ENCODE measurements around the gene ST3GAL4. TPM values are rescaled to one million over a fixed set of nuclear protein-coding genes. Genes with fewer than 3 reads are reported as not detected.
A peak's percentile ranks its signal among the peaks of the same experiment; 100 is the strongest.
"Not testable (repeated sequence)": the region's sequence is repeated elsewhere in the genome, so short reads cannot be mapped to it uniquely, and the experiment has no call there.

Gene ST3GAL4
- total and polyA plus RNA-seq, 4 donors: 25.4 to 36.3 (median 28.2) TPM

DNA sequence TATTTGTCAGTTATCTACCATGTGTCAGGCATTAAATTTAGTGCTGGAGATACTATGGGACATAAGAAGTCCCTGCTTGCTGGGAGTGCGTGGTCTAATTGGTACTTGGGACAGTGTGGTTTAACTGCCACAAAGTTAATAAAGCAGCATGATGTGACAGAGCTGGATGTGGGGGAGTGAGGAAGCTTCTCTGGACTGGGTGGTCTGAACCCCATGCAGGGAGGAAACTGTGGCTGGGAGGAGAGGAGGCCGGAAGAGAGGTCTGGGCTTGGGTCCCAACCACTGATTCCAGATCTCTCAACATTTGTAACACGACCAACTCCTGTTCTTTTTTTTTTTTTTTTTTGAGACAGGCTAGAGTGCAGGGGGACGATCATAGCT lies 37.1 kb downstream of the ST3GAL4 start:
- H3K27ac ChIP-seq (ENCODE audit: low read depth in 1 of 2, low read length in 2 of 2): no peak overlapping the region
- no peak for ATAC-seq (ENCODE audit: low FRiP score)

GRCh38 chr11:126393143-126393542 lies 37.7 kb downstream of the ST3GAL4 start:
- H3K36me3 ChIP-seq (ENCODE audit: control insufficient read depth in 1 of 2, insufficient read depth in 2 of 2, low read length in 1 of 2): no peaks in the 10 kb centered on the region
- DNase-seq: peak in 1 of 2 donors; percentile 42
- no peak overlapping the region for H3K27ac ChIP-seq (ENCODE audit: low read depth in 1 of 2, low read length in 2 of 2)
- no peaks in the 10 kb centered on the region for H3K27me3 ChIP-seq (ENCODE audit: control insufficient read depth in 1 of 2, insufficient read depth in 2 of 2, low read length in 1 of 2)
- WGBS, 2 donors: 89 to 94% methylated on average over 5 of the region's 5 CpGs
- intact Hi-C loops (cut with DNase I): no loop called here
- no peak for ATAC-seq (ENCODE audit: low FRiP score)
- no peak overlapping the region for H3K4me3 ChIP-seq (ENCODE audit: low read length in 2 of 2)
- no peaks in the 10 kb centered on the region for H3K4me1 ChIP-seq (ENCODE audit: control insufficient read depth in 1 of 2, insufficient read depth in 2 of 2, low read length in 2 of 2)
- H3K9me3 ChIP-seq (ENCODE audit: control insufficient read depth, low read length): no peaks in the 10 kb centered on the region

More for the DNA sequence above, 37.1 kb downstream of the ST3GAL4 start:
- WGBS, 2 donors: 14 to 28% methylated on average over 4 of the region's 4 CpGs
- intact Hi-C loops (cut with DNase I): no loop called here
- H3K27me3 ChIP-seq (ENCODE audit: control insufficient read depth in 1 of 2, insufficient read depth in 2 of 2, low read length in 1 of 2): no peaks in the 10 kb centered on the region
- H3K4me1 ChIP-seq (ENCODE audit: control insufficient read depth in 1 of 2, insufficient read depth in 2 of 2, low read length in 2 of 2): no peaks in the 10 kb centered on the region
- peak in 1 of 2 donors; percentile 42 for DNase-seq
- H3K36me3 ChIP-seq (ENCODE audit: control insufficient read depth in 1 of 2, insufficient read depth in 2 of 2, low read length in 1 of 2): no peaks in the 10 kb centered on the region
- no peaks in the 10 kb centered on the region for H3K9me3 ChIP-seq (ENCODE audit: control insufficient read depth, low read length)
- H3K4me3 ChIP-seq (ENCODE audit: low read length in 2 of 2): no peak overlapping the region

DNA sequence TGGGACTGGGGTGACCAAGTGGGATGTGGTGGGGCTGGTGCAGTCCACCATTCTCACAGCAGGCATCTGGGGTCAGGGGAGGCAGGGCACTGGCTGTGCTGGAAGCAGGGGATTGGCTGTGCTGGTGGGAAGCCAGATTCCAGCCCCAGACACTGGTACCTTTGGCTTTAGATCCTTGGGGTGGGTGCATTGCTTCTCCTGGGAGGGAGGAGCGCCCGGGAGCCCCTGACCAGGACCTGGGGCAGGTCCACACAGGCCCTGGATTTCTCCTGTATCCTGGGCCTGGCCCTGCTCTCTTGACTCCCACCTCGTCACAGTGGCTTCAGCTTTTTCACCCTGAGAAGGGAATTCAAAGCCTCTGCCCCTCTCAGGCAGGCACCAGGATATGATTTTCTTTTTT lies 38.5 kb downstream of the ST3GAL4 start:
- ATAC-seq (ENCODE audit: low FRiP score) (no peak), DNase-seq (peak in 1 of 2 donors; percentile 24)
- no peaks in the 10 kb centered on the region for H3K4me1 ChIP-seq (ENCODE audit: control insufficient read depth in 1 of 2, insufficient read depth in 2 of 2, low read length in 2 of 2)
- intact Hi-C loops (cut with DNase I): no loop called here
- no peak overlapping the region for H3K4me3 ChIP-seq (ENCODE audit: low read length in 2 of 2)
- H3K36me3 ChIP-seq (ENCODE audit: control insufficient read depth in 1 of 2, insufficient read depth in 2 of 2, low read length in 1 of 2): no peaks in the 10 kb centered on the region
- no peaks in the 10 kb centered on the region for H3K9me3 ChIP-seq (ENCODE audit: control insufficient read depth, low read length)
- WGBS, 2 donors: 87 to 95% methylated on average over 3 of the region's 3 CpGs
- H3K27me3 ChIP-seq (ENCODE audit: control insufficient read depth in 1 of 2, insufficient read depth in 2 of 2, low read length in 1 of 2): no peaks in the 10 kb centered on the region
- H3K27ac ChIP-seq (ENCODE audit: low read depth in 1 of 2, low read length in 2 of 2): no peak overlapping the region

DNA sequence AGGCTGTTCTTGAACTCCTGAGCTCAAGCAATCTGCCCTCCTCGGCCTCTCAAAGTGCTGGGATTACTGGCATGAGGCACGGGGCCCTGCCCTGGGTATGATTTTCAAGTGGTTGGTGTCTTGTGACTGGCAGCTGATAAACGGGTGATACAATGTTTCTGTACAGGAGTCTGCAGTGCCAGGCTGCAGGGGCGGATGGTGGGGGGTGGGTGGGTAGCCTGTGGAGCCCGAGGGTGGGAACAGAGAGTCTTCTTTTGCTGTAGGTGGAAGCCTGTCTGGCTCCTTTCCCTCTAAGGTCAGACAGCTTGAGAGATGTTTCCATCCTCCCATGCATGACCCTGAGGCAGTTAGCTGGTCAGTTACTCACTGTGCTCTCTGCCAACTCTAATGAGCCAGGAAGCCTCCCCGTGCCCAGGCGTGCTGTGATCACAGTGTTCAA lies 39.2 kb downstream of the ST3GAL4 start:
- 39 to 66% methylated on average over 5 to 7 of the region's 7 CpGs for WGBS, 2 donors
- H3K4me1 ChIP-seq (ENCODE audit: control insufficient read depth in 1 of 2, insufficient read depth in 2 of 2, low read length in 2 of 2); H3K4me3 ChIP-seq (ENCODE audit: low read length in 2 of 2); H3K9me3 ChIP-seq (ENCODE audit: control insufficient read depth, low read length); intact Hi-C loops (cut with DNase I); H3K27ac ChIP-seq (ENCODE audit: low read depth in 1 of 2, low read length in 2 of 2); H3K27me3 ChIP-seq (ENCODE audit: control insufficient read depth in 1 of 2, insufficient read depth in 2 of 2, low read length in 1 of 2); H3K36me3 ChIP-seq (ENCODE audit: control insufficient read depth in 1 of 2, insufficient read depth in 2 of 2, low read length in 1 of 2); ATAC-seq (ENCODE audit: low FRiP score): not testable (repeated sequence)
- DNase-seq: peak in 1 of 2 donors; percentile 7

- ATAC-seq (ENCODE audit: low FRiP score) (peak; percentile 58), DNase-seq (peak in 1 of 2 donors; percentile 49)
- H3K4me3 ChIP-seq (ENCODE audit: low read length in 2 of 2); H3K4me1 ChIP-seq (ENCODE audit: control insufficient read depth in 1 of 2, insufficient read depth in 2 of 2, low read length in 2 of 2); H3K27me3 ChIP-seq (ENCODE audit: control insufficient read depth in 1 of 2, insufficient read depth in 2 of 2, low read length in 1 of 2); H3K27ac ChIP-seq (ENCODE audit: low read depth in 1 of 2, low read length in 2 of 2); intact Hi-C loops (cut with DNase I); H3K9me3 ChIP-seq (ENCODE audit: control insufficient read depth, low read length); H3K36me3 ChIP-seq (ENCODE audit: control insufficient read depth in 1 of 2, insufficient read depth in 2 of 2, low read length in 1 of 2): not testable (repeated sequence)
- WGBS, 2 donors: 71 to 76% methylated on average over 9 to 10 of the region's 13 CpGs
These were observed 40.3 kb downstream of the ST3GAL4 start for GRCh38 chr11:126395784-126396183.

- intact Hi-C loops (cut with DNase I); H3K27me3 ChIP-seq (ENCODE audit: control insufficient read depth in 1 of 2, insufficient read depth in 2 of 2, low read length in 1 of 2); H3K27ac ChIP-seq (ENCODE audit: low read depth in 1 of 2, low read length in 2 of 2); H3K9me3 ChIP-seq (ENCODE audit: control insufficient read depth, low read length); H3K36me3 ChIP-seq (ENCODE audit: control insufficient read depth in 1 of 2, insufficient read depth in 2 of 2, low read length in 1 of 2); ATAC-seq (ENCODE audit: low FRiP score); H3K4me3 ChIP-seq (ENCODE audit: low read length in 2 of 2); H3K4me1 ChIP-seq (ENCODE audit: control insufficient read depth in 1 of 2, insufficient read depth in 2 of 2, low read length in 2 of 2): not testable (repeated sequence)
- WGBS, 2 donors: 95% methylated on average over 15 of the region's 15 CpGs
- DNase-seq: peak in 1 of 2 donors; percentile 26
These were observed 40.8 kb downstream of the ST3GAL4 start for GRCh38 chr11:126396266-126396665.

DNA sequence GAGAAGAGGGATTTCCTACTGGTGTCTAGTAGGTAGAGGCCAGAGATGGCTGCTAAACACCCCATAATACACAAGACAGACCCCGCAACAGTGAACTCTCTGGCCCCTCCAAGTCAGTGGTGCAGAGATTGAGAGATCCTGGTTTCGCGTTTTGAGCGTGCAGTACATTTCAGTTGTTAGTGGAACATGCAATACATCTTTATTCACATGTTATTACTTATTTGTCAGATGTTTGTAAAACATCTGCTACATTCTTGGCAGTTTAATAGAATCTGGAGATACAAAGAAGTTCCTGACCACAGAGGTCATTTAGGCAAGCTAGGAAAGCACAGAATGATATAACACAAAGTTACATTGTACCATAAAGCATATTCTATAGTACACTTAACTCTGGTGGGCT lies 41.5 kb downstream of the ST3GAL4 start:
- ATAC-seq (ENCODE audit: low FRiP score): no peak
- Histone ChIP-seq H3K27me3 (ENCODE audit: control insufficient read depth in 1 of 2, insufficient read depth in 2 of 2, low read length in 1 of 2) (no peaks in the 10 kb centered on the region), H3K36me3 (ENCODE audit: control insufficient read depth in 1 of 2, insufficient read depth in 2 of 2, low read length in 1 of 2) (no peaks in the 10 kb centered on the region), H3K4me3 (ENCODE audit: low read length in 2 of 2) (no peak overlapping the region), H3K27ac (ENCODE audit: low read depth in 1 of 2, low read length in 2 of 2) (no peak overlapping the region), H3K4me1 (ENCODE audit: control insufficient read depth in 1 of 2, insufficient read depth in 2 of 2, low read length in 2 of 2) (no peaks in the 10 kb centered on the region), H3K9me3 (ENCODE audit: control insufficient read depth, low read length) (no peaks in the 10 kb centered on the region)
- intact Hi-C loops (cut with DNase I): no loop called here
- 93 to 95% methylated on average over 4 of the region's 4 CpGs for WGBS, 2 donors
- DNase-seq: no peak

DNA sequence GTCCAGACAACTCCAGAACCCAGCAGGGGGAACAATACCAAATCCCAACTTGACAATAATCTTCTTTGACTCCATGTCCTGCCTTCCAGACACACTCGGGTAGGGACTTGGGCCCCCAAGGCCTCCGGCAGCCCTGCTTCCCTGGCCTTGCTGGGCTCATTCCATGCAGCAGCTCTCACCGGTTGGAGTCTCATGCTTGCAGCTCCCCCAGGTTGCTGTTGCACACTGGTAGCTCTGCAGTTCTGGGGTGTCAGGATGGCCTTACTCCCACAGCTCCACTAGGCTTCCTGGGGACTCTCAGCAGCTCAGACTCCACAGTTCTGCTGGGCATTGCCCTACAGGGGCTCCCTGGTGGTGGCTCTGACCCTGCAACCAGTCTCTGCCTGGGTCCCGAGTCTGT lies 42.8 kb downstream of the ST3GAL4 start:
- no peaks in the 10 kb centered on the region for H3K36me3 ChIP-seq (ENCODE audit: control insufficient read depth in 1 of 2, insufficient read depth in 2 of 2, low read length in 1 of 2)
- H3K4me1 ChIP-seq (ENCODE audit: control insufficient read depth in 1 of 2, insufficient read depth in 2 of 2, low read length in 2 of 2): no peaks in the 10 kb centered on the region
- ATAC-seq (ENCODE audit: low FRiP score) (no peak), DNase-seq (peak in 1 of 2 donors; percentile 12)
- no peak overlapping the region for H3K4me3 ChIP-seq (ENCODE audit: low read length in 2 of 2)
- no peak overlapping the region for H3K27ac ChIP-seq (ENCODE audit: low read depth in 1 of 2, low read length in 2 of 2)
- H3K27me3 ChIP-seq (ENCODE audit: control insufficient read depth in 1 of 2, insufficient read depth in 2 of 2, low read length in 1 of 2): no peaks in the 10 kb centered on the region
- H3K9me3 ChIP-seq (ENCODE audit: control insufficient read depth, low read length): no peaks in the 10 kb centered on the region
- 96 to 97% methylated on average over 4 of the region's 4 CpGs for WGBS, 2 donors
- intact Hi-C loops (cut with DNase I): no loop called here

DNA sequence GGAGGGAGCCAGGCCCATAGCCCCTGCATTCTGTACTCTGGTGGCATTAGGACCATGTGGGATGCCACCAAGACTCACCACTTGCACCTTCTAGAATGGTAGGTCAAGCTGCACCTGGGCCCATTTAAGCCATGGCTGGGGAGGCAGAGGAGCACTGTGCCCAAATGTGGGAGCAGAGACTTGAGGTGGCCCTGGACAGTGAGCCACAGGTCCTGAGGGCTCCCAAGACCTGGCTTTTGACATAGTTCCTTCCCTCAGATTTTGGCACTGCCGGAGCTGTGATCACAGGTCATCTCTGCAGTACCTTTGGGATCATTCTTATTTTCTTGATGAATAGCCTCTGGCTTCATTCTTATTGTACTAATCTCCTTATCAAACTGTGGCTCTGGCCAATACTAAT lies 43.2 kb downstream of the ST3GAL4 start:
- Histone ChIP-seq H3K4me1 (ENCODE audit: control insufficient read depth in 1 of 2, insufficient read depth in 2 of 2, low read length in 2 of 2) (no peaks in the 10 kb centered on the region), H3K9me3 (ENCODE audit: control insufficient read depth, low read length) (no peaks in the 10 kb centered on the region), H3K27me3 (ENCODE audit: control insufficient read depth in 1 of 2, insufficient read depth in 2 of 2, low read length in 1 of 2) (no peaks in the 10 kb centered on the region), H3K4me3 (ENCODE audit: low read length in 2 of 2) (no peak overlapping the region), H3K27ac (ENCODE audit: low read depth in 1 of 2, low read length in 2 of 2) (no peak overlapping the region), H3K36me3 (ENCODE audit: control insufficient read depth in 1 of 2, insufficient read depth in 2 of 2, low read length in 1 of 2) (no peaks in the 10 kb centered on the region)
- ATAC-seq (ENCODE audit: low FRiP score) (no peak), DNase-seq (peak in 1 of 2 donors; percentile 26)
- intact Hi-C loops (cut with DNase I): no loop called here
- 95 to 100% methylated on average over 1 of the region's 1 CpG for WGBS, 2 donors

Measured in aorta (tissue), 5 donors.